Karpas-422 (cell line): ENCODE data around the gene MGRN1. TPM values are rescaled to one million over a fixed set of nuclear protein-coding genes. Genes with fewer than 3 reads are reported as not detected.
"Not testable (repeated sequence)": the region's sequence is repeated elsewhere in the genome, so short reads cannot be mapped to it uniquely, and the experiment has no call there.

Experiments used
- DNase-seq: peaks from one replicate; pipeline ENCODE4 v3.0.0-alpha.2; 2015
- H2AFZ ChIP-seq: fragments of 200-600 bp; sonication (generic); 2 replicates; pipeline ENCODE4 v1.6.1; 2014; ENCODE audit warnings: antibody characterized with exemption, low read length, mixed read lengths
- H3K27ac ChIP-seq: fragments of 200-600 bp; sonication (generic); 2 replicates; pipeline ENCODE4 v1.5.1; 2014; ENCODE audit warnings: mild to moderate bottlenecking, low read length, moderate library complexity
- H3K27me3 ChIP-seq: fragments of 200-600 bp; sonication (generic); 2 replicates; pipeline ENCODE4 v1.6.1; 2014; ENCODE audit warnings: low read length, mixed read lengths
- H3K36me3 ChIP-seq: fragments of 200-600 bp; sonication (generic); 2 replicates; pipeline ENCODE4 v1.6.1; 2014; ENCODE audit warnings: low read length, mixed read lengths; ENCODE audit not compliant: insufficient read depth
- H3K4me1 ChIP-seq: fragments of 200-600 bp; sonication (generic); 2 replicates; pipeline ENCODE4 v1.6.1; 2014; ENCODE audit warnings: mild to moderate bottlenecking, low read length, mixed read lengths
- H3K4me2 ChIP-seq: fragments of 200-600 bp; sonication (generic); 2 replicates; pipeline ENCODE4 v1.6.1; 2014; ENCODE audit warnings: low read length, low read depth, mild to moderate bottlenecking; ENCODE audit not compliant: poor library complexity, severe bottlenecking
- H3K4me3 ChIP-seq: fragments of 200-600 bp; sonication (generic); 2 replicates; pipeline ENCODE4 v1.5.1; 2014; ENCODE audit warnings: mild to moderate bottlenecking, antibody characterized with exemption, low read length, mixed read lengths
- H3K79me2 ChIP-seq: fragments of 200-600 bp; sonication (generic); 2 replicates; pipeline ENCODE4 v1.6.1; 2014; ENCODE audit warnings: mild to moderate bottlenecking, low read length, mixed read lengths
- H3K9ac ChIP-seq: fragments of 200-600 bp; sonication (generic); 2 replicates; pipeline ENCODE4 v1.6.0; 2014; ENCODE audit warnings: low read length
- H3K9me2 ChIP-seq: fragments of 200-600 bp; sonication (generic), shearing (Covaris generic); replicated peaks from 2 replicates; pipeline ENCODE4 v1.6.0; 2014; ENCODE audit warnings: mild to moderate bottlenecking, low read length, moderate library complexity; ENCODE audit not compliant: insufficient read depth
- H3K9me3 ChIP-seq: fragments of 300-700, 200-600 bp; sonication (generic); 2 replicates; pipeline ENCODE4 v1.6.1; 2014; ENCODE audit warnings: low read length, mixed read lengths
- H4K20me1 ChIP-seq: fragments of 200-600 bp; sonication (generic); 2 replicates; pipeline ENCODE4 v1.6.1; 2014; ENCODE audit warnings: mild to moderate bottlenecking, antibody characterized with exemption, low read length, low read depth; ENCODE audit not compliant: insufficient read depth
- small RNA-seq: library from RNA; depleted of rRNA; stranded (forward); fragments of <200 nt; gene quantifications from one replicate; pipeline ENCODE3, GENCODE V24; 2014
- total RNA-seq: library from RNA; depleted of rRNA; stranded (reverse); fragments of >200 nt; shearing (Covaris generic); gene quantifications from 2 replicates; pipeline ENCODE4 v1.2.3, GENCODE V29; 2014; ENCODE audit warnings: low replicate concordance; rRNA removed

MGRN1 gene
- total RNA-seq, 1 experiment from 2014 or later, result 23.0 TPM

DNA sequence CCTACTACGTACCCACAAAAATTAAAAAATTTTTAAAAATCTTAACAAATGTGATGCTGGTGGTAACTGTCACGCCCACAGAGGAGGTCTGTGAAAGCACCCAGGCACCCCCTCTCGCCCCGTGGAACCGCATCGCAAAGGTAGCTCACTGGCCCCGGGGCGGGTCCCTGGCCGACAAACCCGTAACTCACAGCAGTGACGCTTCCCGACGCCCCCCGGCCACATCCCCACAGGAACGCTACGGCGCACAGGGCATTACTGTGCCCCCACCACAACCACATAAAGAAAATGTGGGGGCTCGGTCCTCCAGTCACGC lies 109.1 kb downstream of the MGRN1 start:
- DNase-seq, result no peak
- Histone ChIP-seq H4K20me1 (no peaks in the 10 kb centered on the region), H2AFZ (peak overlapping the region; percentile 70)

GRCh38 chr16:4734063-4734729 lies 109.6 kb downstream of the MGRN1 start, which contains the start of the genes ANKS3 and DNAAF8:
TSS of gene ANKS3 (minus strand) at chr16:4734271. CDS start at chr16:4730149, 4,122 bp downstream.
TSS of gene DNAAF8 (plus strand) at chr16:4734537. CDS start at chr16:4736515, 1,978 bp downstream.
- no peaks in the 10 kb centered on the region for H3K9me2 ChIP-seq
- H3K9ac ChIP-seq, result peak within 1 kb of the TSS; percentile 89
- H3K4me1 ChIP-seq, result peaks cover 15% of the 10 kb centered on the region
- H4K20me1 ChIP-seq, result no peaks in the 10 kb centered on the region
- no peaks in the 10 kb centered on the region for H3K27me3 ChIP-seq
- peak; percentile 95 for DNase-seq
- no peaks in the 10 kb centered on the region for H3K36me3 ChIP-seq
- H3K9me3 ChIP-seq, result no peaks in the 10 kb centered on the region
- peak within 1 kb of the TSS; percentile 69 for H3K27ac ChIP-seq
- H3K4me3 ChIP-seq, result peak within 1 kb of the TSS; percentile 91
- peak within 1 kb of the TSS; percentile 86 for H2AFZ ChIP-seq
- peaks cover 23% of the 10 kb centered on the region for H3K79me2 ChIP-seq
- H3K4me2 ChIP-seq, result peak within 1 kb of the TSS; percentile 83

More for the DNA sequence above, 109.1 kb downstream of the MGRN1 start:
- Histone ChIP-seq H3K4me3 (peak overlapping the region; percentile 91), H3K4me1 (peaks cover 15% of the 10 kb centered on the region), H3K9me2 (no peaks in the 10 kb centered on the region), H3K9me3 (no peaks in the 10 kb centered on the region), H3K79me2 (peaks cover 23% of the 10 kb centered on the region), H3K27me3 (no peaks in the 10 kb centered on the region), H3K4me2 (peak overlapping the region; percentile 83), H3K36me3 (no peaks in the 10 kb centered on the region), H3K9ac (peak overlapping the region; percentile 89), H3K27ac (peak overlapping the region; percentile 69)

DNA sequence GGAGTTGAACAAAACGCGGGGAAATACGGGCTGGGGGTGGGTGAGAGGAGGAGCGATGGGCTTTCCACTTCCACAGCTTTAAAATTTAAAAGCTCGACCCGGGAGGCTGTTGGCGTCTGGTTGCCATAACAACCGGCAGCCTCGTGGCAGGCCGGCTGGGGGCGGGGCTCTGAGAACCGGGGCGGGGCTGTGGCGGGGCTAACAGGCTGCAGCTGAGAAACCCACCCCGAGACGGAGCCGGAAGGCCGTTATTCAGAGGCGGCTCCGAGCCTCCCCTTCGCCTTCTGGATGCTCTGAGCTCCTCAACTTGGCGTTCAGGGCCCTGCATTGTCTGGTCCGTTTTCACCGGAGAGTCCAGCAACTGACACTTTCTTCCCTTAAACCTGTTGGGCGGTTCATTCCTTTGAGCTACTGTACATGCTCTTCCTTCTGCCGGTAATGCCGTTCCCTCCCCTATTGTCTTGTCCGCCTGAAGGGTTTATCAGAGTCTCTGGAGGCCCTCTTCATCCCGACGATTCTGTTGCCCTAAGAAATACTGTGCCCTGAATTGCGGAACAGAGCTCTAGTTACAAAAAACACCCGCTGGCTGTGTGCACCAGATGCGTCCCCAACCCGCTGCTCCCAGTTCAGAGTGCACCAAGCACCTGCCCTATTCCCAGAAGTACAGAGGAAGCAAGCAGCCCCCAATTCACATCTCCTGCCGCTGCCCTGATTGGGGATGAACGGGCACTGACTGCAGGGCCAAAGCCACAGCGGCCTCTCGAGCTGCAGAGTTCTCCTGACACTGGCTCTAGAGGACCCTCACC lies 110.3 kb downstream of the MGRN1 start:
- Histone ChIP-seq H3K9ac (peak overlapping the region; percentile 89), H3K4me1 (peaks cover 15% of the 10 kb centered on the region), H3K27me3 (no peaks in the 10 kb centered on the region), H3K9me2 (no peaks in the 10 kb centered on the region), H3K27ac (peak overlapping the region; percentile 69), H3K4me2 (peak overlapping the region; percentile 83), H2AFZ (peak overlapping the region; percentile 86), H3K36me3 (no peaks in the 10 kb centered on the region), H4K20me1 (no peaks in the 10 kb centered on the region), H3K4me3 (peak overlapping the region; percentile 91), H3K9me3 (no peaks in the 10 kb centered on the region), H3K79me2 (peaks cover 23% of the 10 kb centered on the region)
- DNase-seq, result peak; percentile 96

GRCh38 chr16:4736546-4736945 lies 111.9 kb downstream of the MGRN1 start:
- peaks cover 15% of the 10 kb centered on the region for H3K4me1 ChIP-seq
- no peak overlapping the region for H3K4me3 ChIP-seq
- H3K27ac ChIP-seq, result no peak overlapping the region
- H2AFZ ChIP-seq, result no peak overlapping the region
- no peaks in the 10 kb centered on the region for H3K27me3 ChIP-seq
- no peak overlapping the region for H3K9ac ChIP-seq
- no peaks in the 10 kb centered on the region for H3K9me3 ChIP-seq
- peaks cover 22% of the 10 kb centered on the region for H3K79me2 ChIP-seq
- DNase-seq, result no peak
- no peaks in the 10 kb centered on the region for H3K36me3 ChIP-seq
- H3K9me2 ChIP-seq, result no peaks in the 10 kb centered on the region
- no peak overlapping the region for H3K4me2 ChIP-seq
- no peaks in the 10 kb centered on the region for H4K20me1 ChIP-seq

GRCh38 chr16:4737545-4737944 lies 112.9 kb downstream of the MGRN1 start:
- Histone ChIP-seq H3K4me3 (no peak overlapping the region), H3K79me2 (peaks cover 13% of the 10 kb centered on the region), H3K36me3 (no peaks in the 10 kb centered on the region), H3K9ac (no peak overlapping the region), H3K4me1 (peaks cover 15% of the 10 kb centered on the region), H3K9me3 (no peaks in the 10 kb centered on the region), H3K27ac (no peak overlapping the region), H3K9me2 (no peaks in the 10 kb centered on the region), H2AFZ (no peak overlapping the region), H3K4me2 (no peak overlapping the region), H3K27me3 (no peaks in the 10 kb centered on the region), H4K20me1 (no peaks in the 10 kb centered on the region)
- DNase-seq, result no peak

GRCh38 chr16:4738370-4738769 lies 113.7 kb downstream of the MGRN1 start:
- not testable (repeated sequence) for H4K20me1 ChIP-seq, H3K36me3 ChIP-seq, H3K79me2 ChIP-seq, H3K4me2 ChIP-seq, H3K9me3 ChIP-seq, DNase-seq, H3K4me1 ChIP-seq, H3K27me3 ChIP-seq, H3K9me2 ChIP-seq, H3K9ac ChIP-seq, H3K4me3 ChIP-seq, H3K27ac ChIP-seq, H2AFZ ChIP-seq

Small RNA genes within 50 kb of the gene (small RNA-seq; reads per million reads assigned to genes)
- not detected for gene MIR6769A
- gene RN7SL850P, result not detected

Other genes with a start within 250 kb of the MGRN1 start
- gene CORO7, start 208.2 kb upstream of the MGRN1 start, total RNA-seq, result 46.2 and 84.9 TPM in 2 replicates
- gene DNAJA3, start 199.0 kb upstream of the MGRN1 start, total RNA-seq, result 56.5 and 74.7 TPM in 2 replicates
- gene NMRAL1, start 150.2 kb upstream of the MGRN1 start, total RNA-seq, result 48.2 and 129 TPM in 2 replicates
- gene HMOX2, start 148.4 kb upstream of the MGRN1 start, total RNA-seq, result 50.1 and 76.2 TPM in 2 replicates
- gene CDIP1, start 86.1 kb upstream of the MGRN1 start, total RNA-seq, result not detected in 2 replicates
- gene C16orf96, start 68.5 kb upstream of the MGRN1 start, total RNA-seq, result not detected in 2 replicates
- 10.0 and 30.6 TPM in 2 replicates for gene UBALD1, start 9.9 kb upstream of the MGRN1 start, total RNA-seq
- gene NUDT16L1, start 68.7 kb downstream of the MGRN1 start, total RNA-seq, result 24.0 and 53.9 TPM in 2 replicates
- 6.4 and 16.8 TPM in 2 replicates for gene ANKS3, start 109.4 kb downstream of the MGRN1 start, total RNA-seq
- gene DNAAF8, start 109.7 kb downstream of the MGRN1 start, total RNA-seq, result 0.22 and 3.7 TPM in 2 replicates
- gene ZNF500, start 142.3 kb downstream of the MGRN1 start, total RNA-seq, result 4.9 and 11.9 TPM in 2 replicates
- not detected in 2 replicates for gene SEPTIN12, start 163.5 kb downstream of the MGRN1 start, total RNA-seq
- gene SMIM22, start 170.5 kb downstream of the MGRN1 start, total RNA-seq, result not detected in 2 replicates
- gene ROGDI, start 177.8 kb downstream of the MGRN1 start, total RNA-seq, result 9.4 and 28.4 TPM in 2 replicates
- gene GLYR1, start 222.5 kb downstream of the MGRN1 start, total RNA-seq, result 23.4 and 45.8 TPM in 2 replicates
- 21.7 and 27.3 TPM in 2 replicates for gene UBN1, start 222.7 kb downstream of the MGRN1 start, total RNA-seq